ENCODE data around the gene GRM4.
A peak's percentile ranks its signal among the peaks of the same experiment; 100 is the strongest.
"Not testable (repeated sequence)": the region's sequence is repeated elsewhere in the genome, so short reads cannot be mapped to it uniquely, and the experiment has no call there.

GRM4 gene

GRCh38 chr6:34044945-34045595 is 100.8 kb downstream of the GRM4 start:
- DNase-seq (ENCODE audit: low read depth in 2 of 2): no peak

GRCh38 chr6:34043359-34043758 is 102.5 kb downstream of the GRM4 start:
- no peak for DNase-seq (ENCODE audit: low read depth in 2 of 2)

- not testable (repeated sequence) for DNase-seq (ENCODE audit: low read depth in 2 of 2)
Measured at GRCh38 chr6:34041998-34042397, 103.9 kb downstream of the GRM4 start.

GRCh38 chr6:34041385-34041784 is 104.5 kb downstream of the GRM4 start:
- DNase-seq (ENCODE audit: low read depth in 2 of 2): no peak

GRCh38 chr6:34039943-34040342 is 105.9 kb downstream of the GRM4 start:
- DNase-seq (ENCODE audit: low read depth in 2 of 2): no peak

- DNase-seq (ENCODE audit: low read depth in 2 of 2): no peak
Measured at GRCh38 chr6:34037151-34037550, 108.7 kb downstream of the GRM4 start.

GRCh38 chr6:34036357-34037069 is 109.4 kb downstream of the GRM4 start:
- DNase-seq (ENCODE audit: low read depth in 2 of 2): no peak

GRCh38 chr6:34035704-34036356 is 110.1 kb downstream of the GRM4 start:
- DNase-seq (ENCODE audit: low read depth in 2 of 2): no peak

- DNase-seq (ENCODE audit: low read depth in 2 of 2): no peak
Measured at GRCh38 chr6:34035161-34035560, 110.7 kb downstream of the GRM4 start.

GRCh38 chr6:34032856-34033255 is 113.0 kb downstream of the GRM4 start:
- DNase-seq (ENCODE audit: low read depth in 2 of 2): no peak

- DNase-seq (ENCODE audit: low read depth in 2 of 2): no peak
Measured at GRCh38 chr6:34031625-34032383, 114.1 kb downstream of the GRM4 start.

- DNase-seq (ENCODE audit: low read depth in 2 of 2): no peak
Measured at GRCh38 chr6:34030831-34031624, 114.9 kb downstream of the GRM4 start.

- no peak for DNase-seq (ENCODE audit: low read depth in 2 of 2)
Measured at GRCh38 chr6:34029489-34030280, 116.2 kb downstream of the GRM4 start.

- DNase-seq (ENCODE audit: low read depth in 2 of 2): no peak
Measured at GRCh38 chr6:34028691-34029360, 117.1 kb downstream of the GRM4 start.

- no peak for DNase-seq (ENCODE audit: low read depth in 2 of 2)
Measured at GRCh38 chr6:34027939-34028441, 117.9 kb downstream of the GRM4 start.

GRCh38 chr6:34027445-34027936 is 118.4 kb downstream of the GRM4 start:
- DNase-seq (ENCODE audit: low read depth in 2 of 2): peak; percentile 28 to 58

GRCh38 chr6:34025861-34026260 is 120.0 kb downstream of the GRM4 start:
- DNase-seq (ENCODE audit: low read depth in 2 of 2): no peak

GRCh38 chr6:34025112-34025807 is 120.6 kb downstream of the GRM4 start:
- DNase-seq (ENCODE audit: low read depth in 2 of 2): no peak

GRCh38 chr6:34022873-34023255 is 123.0 kb downstream of the GRM4 start:
- no peak for DNase-seq (ENCODE audit: low read depth in 2 of 2)
